GM08714 (cell line): Measurements from ENCODE around the gene TLDC2.

ENCODE experiments used
- H3K4me3 ChIP-seq: fragments of 200-500 bp; sonication (Bioruptor generic); 2 replicates; pipeline ENCODE4 v1.5.1; 2014; ENCODE audit warnings: mild to moderate bottlenecking, low read length, inconsistent platforms
- ZNF274 ChIP-seq: IDR thresholded peaks from 2 replicates; pipeline ENCODE4 v1.6.1; 2012; ENCODE audit warnings: mild to moderate bottlenecking, low read depth, low read length

Gene TLDC2

GRCh38 chr20:36859700-36860330 is 16.1 kb upstream of the TLDC2 start:
- TF ChIP-seq ZNF274, result no peak
- no peak overlapping the region for H3K4me3 ChIP-seq

GRCh38 chr20:36860339-36860738 is 15.6 kb upstream of the TLDC2 start:
- no peak for TF ChIP-seq ZNF274
- H3K4me3 ChIP-seq, result no peak overlapping the region

DNA sequence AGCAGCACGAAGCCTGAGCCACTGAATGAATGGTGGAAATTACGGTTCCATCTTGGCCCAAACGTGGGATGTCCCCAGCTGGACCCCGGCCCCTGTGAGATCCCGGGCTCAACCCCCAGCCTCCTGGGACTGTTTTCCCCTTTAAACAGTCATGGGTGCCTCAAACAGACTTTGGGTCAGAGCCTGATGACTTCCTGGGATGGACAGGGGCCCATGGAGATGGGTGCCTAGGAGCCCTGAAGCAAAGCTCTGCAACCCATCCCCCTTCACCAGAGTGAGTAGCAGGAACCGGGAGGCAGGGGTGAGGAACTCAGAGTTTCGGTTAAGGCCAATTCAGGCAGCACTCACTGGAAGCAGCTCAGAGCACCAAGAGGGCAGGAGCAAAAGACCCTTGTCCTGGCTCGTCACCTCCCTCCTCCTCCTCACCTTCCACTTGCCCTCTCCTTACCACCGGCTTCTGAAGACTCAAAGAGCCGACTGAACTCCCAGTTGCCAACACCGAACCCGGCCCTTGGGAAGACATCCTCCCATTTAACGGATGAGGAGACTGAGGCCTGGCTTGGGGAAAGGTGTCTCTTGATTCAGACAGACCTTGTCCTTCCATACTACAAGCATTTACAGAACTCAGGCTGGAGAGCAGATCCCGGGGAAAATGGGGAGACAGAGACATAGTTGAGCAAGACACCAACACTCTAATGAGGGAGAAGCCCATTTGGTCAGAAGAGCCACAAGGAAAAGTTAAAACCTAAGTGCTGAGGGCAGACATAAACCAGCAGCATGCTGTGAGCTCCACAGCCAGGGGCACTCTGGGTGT is 14.9 kb upstream of the TLDC2 start:
- no peak overlapping the region; the same call in 1 of the 2 replicates for H3K4me3 ChIP-seq
- no peak for TF ChIP-seq ZNF274

DNA sequence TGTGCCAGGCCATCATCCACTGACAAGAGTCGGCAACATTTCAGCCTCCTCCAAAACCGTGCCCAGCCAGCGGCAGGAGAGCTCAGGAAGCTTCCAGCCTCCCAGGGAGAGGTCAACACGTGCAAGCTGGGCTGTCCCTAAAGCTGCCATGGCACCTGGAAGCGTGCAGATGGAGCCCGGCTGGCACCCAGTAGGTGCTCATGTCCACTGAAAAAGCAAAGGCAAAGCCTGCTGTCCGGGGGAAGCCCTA is 14.4 kb upstream of the TLDC2 start:
- no peak overlapping the region; the same call in 1 of the 2 replicates for H3K4me3 ChIP-seq
- no peak for TF ChIP-seq ZNF274

GRCh38 chr20:36861875-36862801 is 13.8 kb upstream of the TLDC2 start:
- TF ChIP-seq ZNF274, result no peak
- peak overlapping the region; percentile 72; the same call in 1 of the 2 replicates for H3K4me3 ChIP-seq

DNA sequence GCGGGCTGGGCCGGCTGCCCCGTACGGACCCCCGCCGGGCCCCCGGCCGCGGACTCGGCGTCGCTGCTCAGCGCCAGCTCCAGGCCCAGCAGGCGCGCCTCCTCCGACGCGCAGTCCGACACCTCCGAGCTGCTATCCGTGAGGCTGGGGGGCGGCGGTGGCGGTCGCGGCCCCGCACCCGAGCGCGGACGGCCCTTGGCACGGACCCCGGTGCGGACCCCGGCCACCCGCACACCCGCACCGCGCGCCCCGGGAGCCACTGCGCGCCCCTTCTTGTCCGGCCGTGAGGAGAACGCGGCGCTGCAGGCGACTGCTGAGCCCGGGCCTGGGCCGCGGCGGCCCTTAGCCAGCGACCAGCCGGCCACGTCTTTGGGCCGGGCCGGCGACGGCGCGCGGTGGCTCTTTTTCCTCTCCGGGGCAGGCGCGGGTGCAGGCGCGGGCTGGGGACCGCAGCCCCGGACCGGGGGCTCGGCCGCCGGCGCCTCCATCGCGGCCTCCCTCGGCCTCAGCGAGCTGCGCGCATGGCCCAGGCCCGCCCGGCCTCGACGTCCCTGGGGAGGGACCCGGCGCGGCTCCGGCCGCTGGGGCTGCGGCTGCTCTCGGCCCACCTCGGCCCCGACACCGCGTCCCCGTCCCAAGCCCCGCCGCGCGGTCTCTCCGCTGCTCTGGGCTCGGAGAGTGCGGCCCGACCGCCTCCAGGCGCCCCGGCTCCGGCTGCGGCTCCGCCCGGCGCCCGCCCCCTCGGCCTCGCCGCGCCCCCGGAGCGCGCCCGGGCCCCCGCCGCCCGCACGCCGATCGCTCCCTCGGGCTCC is 12.9 kb upstream of the TLDC2 start:
- peak overlapping the region; percentile 72 for H3K4me3 ChIP-seq
- TF ChIP-seq ZNF274, result no peak

DNA sequence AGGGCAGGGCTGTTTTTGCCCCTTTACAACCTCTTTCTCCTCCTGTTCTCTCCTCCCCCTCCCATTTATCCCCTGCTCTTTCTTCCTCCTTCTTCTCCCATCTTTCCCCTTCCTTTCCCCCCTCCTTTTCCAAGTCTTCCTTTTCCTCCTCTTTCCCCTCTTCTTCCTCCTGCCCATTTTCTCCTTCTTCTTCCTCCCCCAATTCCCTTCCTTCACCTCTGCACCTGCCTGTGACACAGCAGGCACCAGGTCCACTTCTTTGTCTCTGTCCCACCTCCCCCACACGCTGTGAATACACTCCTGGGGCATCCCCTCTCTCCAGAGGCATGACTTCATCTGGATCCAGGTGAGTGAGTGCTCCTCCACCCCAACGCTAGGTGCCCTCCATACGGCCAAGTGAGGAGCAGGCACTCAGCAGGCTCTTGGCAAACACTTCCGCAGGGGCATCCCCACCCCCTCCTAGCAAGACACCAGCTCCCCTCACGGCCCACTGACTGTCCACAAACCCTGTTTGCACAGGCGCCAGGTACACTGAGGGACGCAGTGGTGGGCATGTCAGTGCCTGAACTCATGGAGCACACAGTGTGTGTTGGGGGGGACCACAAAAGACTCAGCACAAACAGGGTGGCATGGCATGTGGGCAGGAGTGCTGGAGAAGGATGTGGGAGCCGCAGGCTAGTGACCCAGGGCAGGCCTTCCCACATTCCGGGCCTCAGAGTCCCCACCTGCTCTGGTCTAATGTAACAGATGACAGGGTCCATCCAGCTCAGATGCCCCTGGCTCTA is 10.7 kb upstream of the TLDC2 start:
- no peak overlapping the region for H3K4me3 ChIP-seq
- TF ChIP-seq ZNF274, result no peak

GRCh38 chr20:36865861-36866149 is 10.1 kb upstream of the TLDC2 start:
- no peak for TF ChIP-seq ZNF274
- no peak overlapping the region for H3K4me3 ChIP-seq

- TF ChIP-seq ZNF274, result no peak
- no peak overlapping the region for H3K4me3 ChIP-seq
These were observed 9.8 kb upstream of the TLDC2 start for GRCh38 chr20:36866164-36866563.

DNA sequence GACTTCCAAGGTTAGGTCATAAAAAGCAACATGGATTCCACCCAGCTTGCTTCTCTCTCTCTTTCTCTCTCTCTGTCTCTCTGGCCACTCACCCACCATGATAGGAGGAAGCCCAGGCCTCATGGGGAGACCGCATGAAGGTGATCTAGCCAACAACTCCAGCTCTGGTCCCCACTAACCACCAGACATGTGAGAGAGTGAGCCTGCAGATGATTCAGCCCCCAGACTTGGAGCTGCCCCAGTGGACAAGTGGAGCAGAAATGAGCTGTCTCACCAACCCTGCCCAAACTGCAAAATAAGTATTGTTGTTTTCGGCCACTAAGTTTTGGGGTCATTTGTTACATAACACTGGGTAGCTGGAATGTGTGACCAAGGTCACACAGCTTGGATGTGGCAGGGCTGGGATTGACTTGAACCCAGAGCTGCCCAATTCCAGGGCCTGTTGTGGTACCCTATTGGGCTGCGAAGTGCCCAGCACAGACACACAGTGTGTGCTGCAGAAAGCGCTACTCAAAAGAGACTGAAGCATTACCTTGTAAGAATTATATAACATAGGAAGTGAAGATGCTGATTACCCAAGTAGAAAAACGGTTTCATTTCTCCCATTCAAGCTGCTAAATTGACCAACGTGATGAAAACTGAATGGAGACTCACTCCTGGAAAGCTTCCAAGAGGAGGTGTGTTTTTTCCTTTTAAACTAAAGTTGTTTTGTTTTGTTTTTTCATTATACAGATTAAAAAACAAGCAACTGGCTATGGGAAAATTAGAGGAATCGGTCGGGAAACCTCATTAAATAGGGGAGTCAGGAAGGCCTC is 9.1 kb upstream of the TLDC2 start:
- TF ChIP-seq ZNF274, result no peak
- H3K4me3 ChIP-seq, result no peak overlapping the region

GRCh38 chr20:36871640-36872570 is 4.0 kb upstream of the TLDC2 start:
- no peak overlapping the region for H3K4me3 ChIP-seq
- TF ChIP-seq ZNF274, result no peak

DNA sequence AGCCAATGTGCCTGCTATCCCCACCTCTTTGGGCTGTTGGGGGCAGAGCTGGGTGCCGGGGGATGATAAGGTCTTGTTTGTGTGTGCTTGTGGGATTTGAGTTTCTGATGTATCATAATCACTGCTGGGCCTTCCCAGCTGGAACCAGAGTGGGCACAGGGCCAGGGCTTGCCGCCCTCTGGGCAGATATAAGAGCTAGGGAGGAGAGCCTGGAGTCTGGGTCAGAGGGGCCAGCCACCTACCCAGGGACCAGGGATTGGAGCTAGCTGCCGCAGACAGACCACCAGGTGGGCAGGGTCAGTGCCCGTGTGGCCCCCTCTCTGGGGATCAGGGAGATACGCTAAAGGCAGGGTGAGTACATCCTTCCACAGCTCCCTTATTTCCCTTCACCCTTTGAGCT is 3.1 kb upstream of the TLDC2 start:
- TF ChIP-seq ZNF274, result no peak
- H3K4me3 ChIP-seq, result no peak overlapping the region
